ENCODE measurements around the gene PHF2.

Gene PHF2

GRCh38 chr9:93659837-93660177 is 83.4 kb downstream of the PHF2 start:
- no peak overlapping the region for H3K9ac ChIP-seq (ENCODE audit: low read length)
- no peaks in the 10 kb centered on the region for H3K79me2 ChIP-seq (ENCODE audit: insufficient read depth, low read length)
- TF ChIP-seq EZH2phosphoT487 (conservative IDR thresholded peaks at IDR 0.05; ENCODE audit: low read length) (no peak), CTCF (IDR thresholded peaks at IDR 0.05; ENCODE audit: insufficient read depth, low read length, poor library complexity, severe bottlenecking) (no peak)

DNA sequence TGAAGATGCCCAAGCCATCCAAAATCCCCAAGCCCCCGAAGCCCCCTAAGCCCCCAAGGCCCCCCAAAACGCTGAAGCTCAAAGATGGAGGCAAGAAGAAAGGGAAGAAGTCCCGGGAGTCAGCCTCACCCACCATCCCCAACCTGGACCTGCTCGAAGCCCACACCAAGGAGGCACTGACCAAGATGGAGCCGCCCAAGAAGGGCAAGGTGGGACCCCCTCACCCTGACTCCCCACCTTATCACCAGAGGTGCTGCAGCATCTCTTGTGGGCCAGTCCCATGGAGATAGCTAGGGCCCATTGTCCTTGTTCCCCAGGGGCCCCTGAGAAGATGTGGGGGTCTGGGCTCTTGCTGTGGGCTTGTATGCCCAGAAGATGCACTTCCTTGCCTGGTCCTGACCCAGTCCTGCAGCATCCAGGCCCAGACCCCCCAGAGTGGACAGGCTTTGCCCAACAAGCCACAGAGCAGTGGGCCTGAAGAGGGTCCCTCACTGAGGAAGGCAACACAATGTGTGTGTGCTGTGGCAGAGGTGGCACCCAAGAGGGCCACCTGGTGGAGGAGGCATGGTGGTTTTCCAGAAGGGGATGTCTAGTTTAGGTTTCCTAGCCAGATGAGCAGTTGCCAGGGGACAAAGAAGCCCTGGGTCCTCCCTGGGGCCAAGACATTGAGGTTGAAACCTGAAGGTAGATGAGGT is 84.1 kb downstream of the PHF2 start:
- Histone ChIP-seq H3K4me3 (ENCODE audit: insufficient read depth, low read length, poor library complexity, severe bottlenecking) (no peak overlapping the region), H3K9ac (ENCODE audit: low read length) (no peak overlapping the region), H3K9me2 (replicated peaks; ENCODE audit: insufficient read depth, low read length) (no peaks in the 10 kb centered on the region), H4K20me1 (ENCODE audit: low read depth, low read length) (no peaks in the 10 kb centered on the region), H3K27ac (ENCODE audit: low read depth, low read length) (no peak overlapping the region), H3K9me3 (ENCODE audit: insufficient read depth, low read length) (no peaks in the 10 kb centered on the region), H2AFZ (ENCODE audit: low read depth, low read length, severe bottlenecking) (no peak overlapping the region), H3K4me2 (ENCODE audit: low read depth, low read length, poor library complexity, severe bottlenecking) (no peak overlapping the region), H3K79me2 (ENCODE audit: insufficient read depth, low read length) (no peaks in the 10 kb centered on the region), H3K27me3 (ENCODE audit: low read length) (no peaks in the 10 kb centered on the region), H3K36me3 (ENCODE audit: low read length) (no peaks in the 10 kb centered on the region), H3F3A (ENCODE audit: insufficient read depth) (no peaks in the 10 kb centered on the region)
- no peak for TF ChIP-seq EZH2phosphoT487 (conservative IDR thresholded peaks at IDR 0.05; ENCODE audit: low read length)
- no peak for TF ChIP-seq CTCF (IDR thresholded peaks at IDR 0.05; ENCODE audit: insufficient read depth, low read length, poor library complexity, severe bottlenecking)

More at GRCh38 chr9:93659837-93660177, 83.4 kb downstream of the PHF2 start:
- Histone ChIP-seq H3K9me3 (ENCODE audit: insufficient read depth, low read length) (no peaks in the 10 kb centered on the region), H3K27me3 (ENCODE audit: low read length) (no peaks in the 10 kb centered on the region), H3K4me3 (ENCODE audit: insufficient read depth, low read length, poor library complexity, severe bottlenecking) (no peak overlapping the region), H3K4me2 (ENCODE audit: low read depth, low read length, poor library complexity, severe bottlenecking) (no peak overlapping the region), H4K20me1 (ENCODE audit: low read depth, low read length) (no peaks in the 10 kb centered on the region), H3K27ac (ENCODE audit: low read depth, low read length) (no peak overlapping the region), H3F3A (ENCODE audit: insufficient read depth) (no peaks in the 10 kb centered on the region), H2AFZ (ENCODE audit: low read depth, low read length, severe bottlenecking) (no peak overlapping the region), H3K9me2 (replicated peaks; ENCODE audit: insufficient read depth, low read length) (no peaks in the 10 kb centered on the region), H3K36me3 (ENCODE audit: low read length) (no peaks in the 10 kb centered on the region)

- H3K9ac ChIP-seq (ENCODE audit: low read length) = no peak overlapping the region
- H3K27me3 ChIP-seq (ENCODE audit: low read length) = no peaks in the 10 kb centered on the region
- H3K4me3 ChIP-seq (ENCODE audit: insufficient read depth, low read length, poor library complexity, severe bottlenecking) = no peak overlapping the region
- no peak overlapping the region for H2AFZ ChIP-seq (ENCODE audit: low read depth, low read length, severe bottlenecking)
- TF ChIP-seq EZH2phosphoT487 (conservative IDR thresholded peaks at IDR 0.05; ENCODE audit: low read length) = no peak
- no peak for TF ChIP-seq CTCF (IDR thresholded peaks at IDR 0.05; ENCODE audit: insufficient read depth, low read length, poor library complexity, severe bottlenecking)
- no peak overlapping the region for H3K4me2 ChIP-seq (ENCODE audit: low read depth, low read length, poor library complexity, severe bottlenecking)
- H3F3A ChIP-seq (ENCODE audit: insufficient read depth) = no peaks in the 10 kb centered on the region
- H3K9me2 ChIP-seq (replicated peaks; ENCODE audit: insufficient read depth, low read length) = no peaks in the 10 kb centered on the region
- H3K27ac ChIP-seq (ENCODE audit: low read depth, low read length) = no peak overlapping the region
- no peaks in the 10 kb centered on the region for H3K36me3 ChIP-seq (ENCODE audit: low read length)
- H4K20me1 ChIP-seq (ENCODE audit: low read depth, low read length) = no peaks in the 10 kb centered on the region
- H3K79me2 ChIP-seq (ENCODE audit: insufficient read depth, low read length) = no peaks in the 10 kb centered on the region
- H3K9me3 ChIP-seq (ENCODE audit: insufficient read depth, low read length) = no peaks in the 10 kb centered on the region
These were observed 85.2 kb downstream of the PHF2 start for GRCh38 chr9:93661591-93661990.

Data from SU-DHL-6 (cell line).